GM12878 (cell line): ENCODE data around the gene ZNF827.

Experiments
- CTCF ChIP-seq, 3 experiments: IDR thresholded peaks in 2 of 3; conservative IDR thresholded peaks in 1 of 3; 2 replicates each; pipeline ENCODE4 v1.5.1; 2011; ENCODE audit warnings: low read depth in 3 of 3, low read length in 3 of 3, mild to moderate bottlenecking in 3 of 3, control low read depth in 2 of 3, moderate library complexity in 2 of 3, inconsistent platforms in 1 of 3, mixed read lengths in 1 of 3; ENCODE audit not compliant: control insufficient read depth in 2 of 3, insufficient read depth in 1 of 3; ENCODE audit errors: extremely low read depth in 1 of 3
- FOS ChIP-seq: IDR thresholded peaks from 3 replicates; pipeline ENCODE4 v1.6.1; 2011; ENCODE audit warnings: borderline replicate concordance; ENCODE audit not compliant: insufficient read length; ENCODE audit errors: extremely low read depth
- MEF2A ChIP-seq: IDR thresholded peaks from 2 replicates; pipeline ENCODE4 v1.6.1; 2011; ENCODE audit warnings: low read depth, mild to moderate bottlenecking, low read length, moderate library complexity; ENCODE audit not compliant: insufficient read depth
- RFX5 ChIP-seq: IDR thresholded peaks from 2 replicates; pipeline ENCODE4 v1.6.1; 2011; ENCODE audit warnings: low read depth, low read length, improper control_type of control experiment
- SPI1 ChIP-seq: IDR thresholded peaks from 2 replicates; pipeline ENCODE4 v1.6.1; 2011; ENCODE audit warnings: low read depth, mild to moderate bottlenecking, low read length, moderate library complexity, borderline replicate concordance; ENCODE audit not compliant: insufficient read depth
- YY1 ChIP-seq: IDR thresholded peaks from 2 replicates; pipeline ENCODE4 v1.6.1; 2011; ENCODE audit warnings: low read depth, mild to moderate bottlenecking, low read length
- ZNF24 ChIP-seq: fragments of 450-650 bp; IDR thresholded peaks from 2 replicates; pipeline ENCODE4 v1.6.1; 2017; ENCODE audit warnings: antibody characterized with exemption, mild to moderate bottlenecking
- TF ChIP-seq, protein P1 (sequence below): IDR thresholded peaks from 2 replicates; pipeline ENCODE4 v1.6.1; 2012; ENCODE audit warnings: mild to moderate bottlenecking, low read depth, low read length

- TF ChIP-seq, protein P1, sequence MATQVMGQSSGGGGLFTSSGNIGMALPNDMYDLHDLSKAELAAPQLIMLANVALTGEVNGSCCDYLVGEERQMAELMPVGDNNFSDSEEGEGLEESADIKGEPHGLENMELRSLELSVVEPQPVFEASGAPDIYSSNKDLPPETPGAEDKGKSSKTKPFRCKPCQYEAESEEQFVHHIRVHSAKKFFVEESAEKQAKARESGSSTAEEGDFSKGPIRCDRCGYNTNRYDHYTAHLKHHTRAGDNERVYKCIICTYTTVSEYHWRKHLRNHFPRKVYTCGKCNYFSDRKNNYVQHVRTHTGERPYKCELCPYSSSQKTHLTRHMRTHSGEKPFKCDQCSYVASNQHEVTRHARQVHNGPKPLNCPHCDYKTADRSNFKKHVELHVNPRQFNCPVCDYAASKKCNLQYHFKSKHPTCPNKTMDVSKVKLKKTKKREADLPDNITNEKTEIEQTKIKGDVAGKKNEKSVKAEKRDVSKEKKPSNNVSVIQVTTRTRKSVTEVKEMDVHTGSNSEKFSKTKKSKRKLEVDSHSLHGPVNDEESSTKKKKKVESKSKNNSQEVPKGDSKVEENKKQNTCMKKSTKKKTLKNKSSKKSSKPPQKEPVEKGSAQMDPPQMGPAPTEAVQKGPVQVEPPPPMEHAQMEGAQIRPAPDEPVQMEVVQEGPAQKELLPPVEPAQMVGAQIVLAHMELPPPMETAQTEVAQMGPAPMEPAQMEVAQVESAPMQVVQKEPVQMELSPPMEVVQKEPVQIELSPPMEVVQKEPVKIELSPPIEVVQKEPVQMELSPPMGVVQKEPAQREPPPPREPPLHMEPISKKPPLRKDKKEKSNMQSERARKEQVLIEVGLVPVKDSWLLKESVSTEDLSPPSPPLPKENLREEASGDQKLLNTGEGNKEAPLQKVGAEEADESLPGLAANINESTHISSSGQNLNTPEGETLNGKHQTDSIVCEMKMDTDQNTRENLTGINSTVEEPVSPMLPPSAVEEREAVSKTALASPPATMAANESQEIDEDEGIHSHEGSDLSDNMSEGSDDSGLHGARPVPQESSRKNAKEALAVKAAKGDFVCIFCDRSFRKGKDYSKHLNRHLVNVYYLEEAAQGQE = no peak
- TF ChIP-seq YY1 = no peak
- TF ChIP-seq FOS = no peak
- TF ChIP-seq ZNF24 = no peak
- TF ChIP-seq SPI1 = no peak
- TF ChIP-seq RFX5 = no peak
- TF ChIP-seq CTCF (IDR thresholded peaks at IDR 0.05 in 2 of 3, conservative IDR thresholded peaks at IDR 0.05 in 1 of 3; ENCODE audit: control insufficient read depth in 2 of 3, extremely low read depth in 1 of 3, insufficient read depth in 1 of 3, low read depth in 3 of 3, low read length in 3 of 3) = no peak
- no peak for TF ChIP-seq MEF2A
These were observed 18.4 kb downstream of the ZNF827 start for GRCh38 chr4:145920205-145920604.
